ENCODE results near the gene EYS. TPM values are rescaled to one million over a fixed set of nuclear protein-coding genes. Genes with fewer than 3 reads are reported as not detected.

The EYS gene
- total RNA-seq, 1 donor from 2014 or later = 17.3 TPM

DNA sequence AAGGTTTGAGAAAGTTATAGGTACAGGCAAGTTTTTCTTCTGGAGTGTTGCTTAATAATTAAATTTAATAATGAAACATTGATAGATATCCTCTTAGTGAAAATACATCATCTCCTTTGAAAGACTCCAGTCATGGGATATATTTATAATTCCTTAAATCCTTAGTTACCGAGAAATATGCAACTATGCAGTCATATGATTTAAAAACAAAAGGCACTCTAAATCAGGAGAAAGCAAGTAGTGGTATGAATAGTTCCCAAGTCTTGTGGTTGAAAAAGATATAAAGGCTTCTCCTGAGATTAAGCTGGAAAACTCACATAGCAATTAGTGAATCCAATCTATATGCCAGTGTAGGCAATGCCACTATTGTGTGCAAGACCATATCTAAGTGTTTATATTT is 475.4 kb downstream of the EYS start:
- peak; percentile 33 for DNase-seq (ENCODE audit: low spot score)

DNA sequence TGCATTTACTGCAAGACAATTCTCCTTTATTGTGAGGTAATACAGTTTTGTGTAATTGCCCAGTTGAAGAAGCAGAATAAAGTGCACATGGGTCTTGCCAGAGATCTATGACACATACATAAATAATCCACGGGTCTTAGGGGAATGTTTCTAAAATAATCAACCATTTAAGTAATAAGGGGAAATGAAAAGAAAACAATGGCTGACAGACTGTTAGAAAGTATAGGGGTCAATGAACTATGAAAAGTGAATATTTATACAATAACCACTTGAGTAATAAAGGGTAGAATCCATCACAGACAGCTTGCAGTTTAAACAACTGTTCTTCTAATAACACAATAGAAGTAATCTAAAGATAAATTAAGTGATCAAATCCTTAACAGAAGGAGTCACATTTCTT is 477.2 kb downstream of the EYS start:
- DNase-seq (ENCODE audit: low spot score) = peak; percentile 2

DNA sequence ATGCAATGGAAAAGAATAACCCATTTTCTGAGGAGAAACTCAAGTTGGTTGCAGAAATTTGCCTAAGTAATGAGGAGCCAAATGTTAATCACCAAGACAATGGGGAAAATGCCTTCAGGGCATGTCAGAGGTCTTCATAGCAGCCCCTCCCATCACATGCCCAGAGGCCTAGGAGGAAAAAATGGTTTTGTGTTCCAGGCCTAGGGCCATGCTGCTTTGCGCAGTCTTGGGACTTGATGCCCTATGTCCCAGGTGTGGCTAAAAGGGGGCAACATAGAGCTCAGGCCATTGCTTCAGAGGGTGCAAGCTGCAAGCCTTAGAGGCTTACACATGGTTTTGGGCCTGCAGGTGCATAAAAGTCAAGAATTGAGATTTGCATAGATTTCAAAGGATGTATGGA is 485.9 kb downstream of the EYS start:
- no peak for DNase-seq (ENCODE audit: low spot score)

DNA sequence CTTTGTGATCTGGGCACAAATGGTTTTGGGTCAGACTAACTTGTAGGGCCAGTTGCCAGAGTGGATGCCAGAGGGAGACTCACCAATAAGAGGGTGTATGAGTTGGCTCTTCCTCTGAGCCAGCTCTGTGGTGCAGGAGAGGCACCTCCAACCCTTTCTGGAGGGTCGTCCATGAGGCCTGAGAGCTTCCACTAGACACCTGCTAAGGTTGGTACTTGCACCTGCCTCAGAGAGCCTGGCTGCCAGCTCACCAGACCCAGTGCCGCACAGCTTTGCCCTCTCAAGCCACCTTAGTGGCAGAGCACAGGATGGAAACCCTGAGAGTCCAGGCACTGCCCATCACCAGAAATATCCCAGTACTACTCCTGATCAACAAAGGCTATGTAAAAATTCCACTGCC is 504.3 kb downstream of the EYS start:
- no peak for DNase-seq (ENCODE audit: low spot score)

DNA sequence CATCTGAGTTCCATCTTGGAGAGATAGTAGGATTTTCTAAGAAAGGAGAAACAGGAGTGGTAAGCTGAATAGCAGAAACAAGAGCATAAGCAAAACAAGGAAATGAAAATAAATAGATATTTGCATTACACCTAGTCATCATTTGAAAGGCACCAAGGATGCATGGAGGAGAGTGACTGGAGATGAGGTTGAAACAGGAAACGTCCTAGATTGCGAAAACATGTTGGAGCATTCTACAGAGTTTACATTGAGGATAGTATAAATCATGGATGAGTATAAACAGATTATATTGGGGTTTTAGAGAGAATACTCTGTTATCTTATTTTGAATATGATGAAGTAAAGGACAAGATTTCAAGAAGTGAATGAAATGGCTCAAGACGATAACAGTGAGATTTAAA is 507.3 kb downstream of the EYS start:
- DNase-seq (ENCODE audit: low spot score) = no peak

DNA sequence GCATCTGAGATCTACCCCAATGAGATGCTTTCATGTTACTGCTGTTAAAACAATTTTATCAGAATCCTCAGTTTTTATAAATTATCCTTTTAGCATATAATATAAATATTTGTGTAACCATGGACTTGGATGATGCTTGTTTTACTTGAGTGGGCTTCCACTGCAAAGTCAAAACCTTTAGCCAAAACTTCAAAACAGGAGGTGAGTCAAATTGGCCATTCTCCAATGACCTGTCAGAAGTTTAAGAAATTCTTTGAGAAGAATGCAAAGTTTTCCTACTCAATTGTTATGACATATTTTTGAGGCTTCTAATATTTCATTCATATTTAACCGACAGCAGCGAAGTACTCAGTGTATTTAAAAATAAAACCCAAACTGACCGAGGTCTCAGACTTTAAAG is 507.9 kb downstream of the EYS start:
- no peak for DNase-seq (ENCODE audit: low spot score)

DNA sequence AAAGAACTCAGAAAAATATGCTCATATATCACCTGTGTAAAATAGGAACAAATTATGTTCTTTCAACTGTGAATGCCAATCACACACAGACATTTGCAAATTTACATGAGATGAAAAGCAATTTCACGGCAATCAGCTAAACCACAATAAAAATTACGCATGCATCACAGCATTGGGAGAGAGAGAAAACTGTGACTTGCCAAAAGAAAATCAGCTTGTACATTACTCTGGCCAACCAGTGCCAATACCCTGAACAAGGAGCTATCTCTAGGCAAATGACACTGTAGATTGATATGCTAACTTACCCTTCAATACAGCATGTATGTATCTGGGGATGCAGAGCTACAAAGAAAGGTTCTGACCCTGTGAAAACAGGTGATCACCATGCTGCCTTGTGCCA is 515.6 kb downstream of the EYS start:
- DNase-seq (ENCODE audit: low spot score) = no peak

DNA sequence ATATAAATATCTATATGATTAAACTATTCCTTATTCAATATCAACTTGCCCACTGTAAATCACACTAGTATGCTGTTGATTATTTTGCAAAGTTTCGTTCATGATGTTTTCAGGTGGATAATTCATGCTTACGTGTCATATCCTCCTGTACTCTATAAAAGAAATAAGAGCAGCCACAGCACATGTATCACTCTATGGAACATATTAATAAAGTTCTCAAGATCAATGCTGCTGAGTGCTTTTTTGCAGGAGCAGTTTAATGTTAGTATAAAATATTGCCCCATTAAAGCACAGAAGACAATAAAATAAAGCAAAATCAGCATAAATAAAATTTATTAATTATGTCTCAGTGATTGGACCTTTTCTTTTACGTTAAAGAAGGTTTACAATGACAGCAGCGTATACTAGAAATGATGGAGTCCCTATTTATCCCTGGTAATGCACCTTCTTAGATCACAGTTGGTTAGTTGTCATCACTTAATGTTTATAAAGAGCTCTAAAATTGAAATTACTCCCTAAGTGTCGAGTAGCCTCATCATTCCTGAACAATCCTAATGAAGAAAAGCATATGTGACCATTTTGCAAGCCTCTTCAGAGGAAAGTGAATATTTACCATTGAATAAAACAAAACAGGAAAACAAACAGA is 517.7 kb downstream of the EYS start:
- no peak for DNase-seq (ENCODE audit: low spot score)

DNA sequence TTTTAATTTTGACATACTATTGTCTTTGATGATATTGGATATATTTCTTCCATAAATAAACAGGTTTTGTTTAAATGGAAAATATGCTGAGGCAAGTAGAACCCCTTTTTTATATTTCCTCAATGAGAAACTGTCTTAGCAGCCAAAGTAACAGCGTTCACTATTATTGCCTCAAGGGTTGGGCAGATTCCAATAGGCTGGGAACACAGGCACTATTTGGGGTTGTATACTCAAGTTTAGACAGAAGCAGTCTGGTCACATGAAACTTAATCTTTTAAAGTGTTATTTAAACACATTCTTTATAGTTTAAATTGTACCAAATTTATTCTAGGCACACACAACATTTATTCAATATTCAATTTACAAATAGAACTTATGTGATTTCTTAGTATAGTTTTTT is 520.2 kb downstream of the EYS start:
- DNase-seq (ENCODE audit: low spot score) = no peak

DNA sequence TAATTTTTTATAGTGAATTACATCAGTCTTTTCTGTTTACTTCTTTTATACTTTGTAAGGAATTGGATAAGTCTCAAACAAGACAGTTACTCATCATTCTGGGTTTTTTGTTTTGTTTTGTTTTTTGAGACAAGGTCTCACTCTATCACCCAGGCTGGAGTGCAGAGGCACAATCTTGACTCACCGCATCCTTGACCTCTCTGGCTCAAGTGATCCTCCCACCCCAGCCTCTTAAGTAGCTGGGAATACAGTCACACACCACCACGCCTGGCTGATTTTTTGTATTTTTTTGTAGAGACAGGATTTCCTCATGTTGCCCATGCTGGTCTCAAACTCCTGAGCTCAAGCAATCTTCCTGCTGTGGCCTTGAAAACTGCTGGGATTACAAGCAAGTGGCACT is 524.3 kb downstream of the EYS start:
- no peak for DNase-seq (ENCODE audit: low spot score)

DNA sequence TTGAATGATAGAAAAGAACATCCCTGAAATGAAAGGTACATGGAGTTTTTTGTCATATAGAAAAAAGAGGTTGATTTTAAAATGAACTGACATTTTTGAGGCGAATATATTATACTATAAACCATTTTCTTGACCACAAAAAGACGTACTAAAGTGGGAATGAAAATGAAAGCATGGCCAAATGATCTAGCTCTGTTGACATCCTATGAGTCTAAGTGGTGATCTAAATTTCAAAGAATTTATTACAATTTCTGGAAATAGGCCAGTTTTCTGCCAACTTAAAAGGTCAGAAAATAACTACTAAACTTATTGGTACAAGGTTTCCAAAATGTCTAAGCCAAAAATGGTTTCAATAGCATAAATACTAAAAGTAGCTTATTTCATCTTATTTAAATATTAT is 536.8 kb downstream of the EYS start:
- no peak for DNase-seq (ENCODE audit: low spot score)

DNA sequence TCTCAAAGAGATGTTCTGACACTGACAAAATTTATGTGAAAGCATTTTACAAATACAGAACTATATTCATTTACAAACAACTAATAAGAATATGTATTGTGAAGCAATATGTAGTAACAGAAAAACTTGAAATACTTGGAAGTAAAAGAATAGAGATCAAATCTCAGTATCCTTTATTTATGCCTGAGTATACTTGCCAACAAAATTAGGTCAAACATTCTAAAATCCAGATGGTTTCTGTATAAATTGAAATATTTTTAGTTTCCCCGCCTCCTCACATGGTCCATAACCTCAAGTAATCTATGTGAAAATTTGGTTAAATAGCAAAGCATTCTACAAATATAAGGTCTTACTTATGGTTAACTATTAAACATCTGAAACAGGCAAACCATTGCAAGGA is 545.4 kb downstream of the EYS start:
- no peak for DNase-seq (ENCODE audit: low spot score)

DNA sequence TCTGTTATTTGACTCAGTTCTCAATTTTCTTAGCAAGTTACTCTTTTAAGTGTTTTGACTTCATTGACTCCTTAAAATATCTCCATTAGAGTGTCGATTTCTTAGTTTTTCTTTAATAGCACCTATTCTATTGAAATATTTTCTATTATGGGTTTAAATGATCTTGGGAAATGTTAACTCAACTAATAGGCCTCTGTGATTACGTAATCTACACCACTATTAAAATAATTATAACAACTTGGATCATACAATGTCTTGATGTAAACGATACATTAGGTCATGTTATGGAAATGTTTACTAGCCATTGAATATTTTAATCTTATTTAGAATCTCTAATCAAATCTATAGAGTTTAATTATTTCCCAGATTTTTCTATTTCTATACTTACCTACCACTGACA is 550.0 kb downstream of the EYS start:
- DNase-seq (ENCODE audit: low spot score) = no peak

DNA sequence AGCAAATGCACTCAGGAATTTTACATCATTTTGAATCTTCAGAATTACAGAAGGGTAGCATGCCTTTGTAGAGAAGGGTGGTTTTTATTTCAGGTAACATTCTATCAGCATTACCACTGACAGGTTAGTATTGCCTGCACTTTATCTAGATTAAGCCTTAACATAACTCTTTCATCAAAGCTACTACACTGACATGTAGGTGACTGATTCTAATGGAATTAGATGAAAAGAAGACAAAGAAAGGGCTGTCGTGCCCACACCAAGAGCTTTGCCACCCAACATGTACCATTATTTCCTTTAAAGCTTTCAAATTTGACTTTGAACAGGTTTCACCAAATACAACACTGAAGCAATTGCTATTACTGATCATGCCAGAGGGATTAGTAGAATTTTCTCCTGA is 551.9 kb downstream of the EYS start:
- peak; percentile 50 for DNase-seq (ENCODE audit: low spot score)

DNA sequence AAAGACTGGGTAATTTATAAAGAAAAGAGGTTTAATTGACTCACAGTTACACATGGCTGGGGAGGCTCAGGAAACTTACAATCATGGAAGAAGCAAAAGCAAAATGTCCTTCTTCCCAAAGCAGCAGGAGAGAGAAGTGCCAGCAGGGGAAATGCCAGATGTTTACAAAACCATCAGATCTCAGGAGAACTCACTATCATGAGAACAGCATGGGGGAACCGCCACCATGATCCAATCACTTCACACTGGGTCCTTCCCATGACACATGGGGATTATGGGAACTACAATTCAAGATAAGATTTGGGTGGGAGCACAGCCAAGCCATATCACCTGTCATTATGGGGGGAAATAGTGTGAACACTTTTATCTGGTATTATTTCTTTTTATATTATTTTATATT is 557.2 kb downstream of the EYS start:
- DNase-seq (ENCODE audit: low spot score) = no peak

DNA sequence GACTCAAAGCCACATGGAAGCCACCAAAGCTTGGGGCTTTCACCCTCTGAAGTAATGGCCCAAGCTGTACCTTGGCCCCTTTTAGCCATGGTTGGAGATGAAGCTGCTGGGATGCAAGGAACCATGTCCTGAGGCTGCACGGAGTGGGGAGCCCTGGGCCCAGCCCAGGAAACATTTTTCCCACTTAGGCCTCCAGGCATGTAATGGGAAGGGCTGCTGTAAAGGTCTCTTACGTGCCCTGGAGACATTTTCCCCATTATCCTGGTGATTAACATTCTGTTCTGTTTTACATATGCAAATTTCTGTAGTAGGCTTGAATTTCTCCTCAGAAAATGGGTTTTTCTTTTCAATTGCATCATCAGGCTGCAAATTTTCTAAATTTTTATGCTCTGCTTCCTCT is 558.2 kb downstream of the EYS start:
- no peak for DNase-seq (ENCODE audit: low spot score)

DNA sequence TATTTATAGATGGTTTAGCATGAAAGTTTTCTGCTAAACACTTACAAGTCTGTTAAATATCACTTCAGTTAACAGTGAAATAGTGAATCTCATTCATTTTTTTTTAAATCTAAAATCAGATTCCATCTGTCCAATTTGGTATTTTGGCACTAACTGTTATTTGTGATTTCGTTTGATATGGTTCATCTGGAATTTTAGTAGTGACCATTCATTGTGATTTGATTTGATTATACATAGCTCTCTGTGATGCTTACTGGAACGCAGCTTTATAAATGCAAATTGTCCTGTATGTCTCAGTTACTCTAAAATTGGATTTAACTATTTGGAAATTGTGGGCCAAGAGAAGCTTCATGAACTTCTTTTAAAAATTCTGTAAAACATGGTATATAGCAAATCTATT is 571.5 kb downstream of the EYS start:
- no peak for DNase-seq (ENCODE audit: low spot score)

DNA sequence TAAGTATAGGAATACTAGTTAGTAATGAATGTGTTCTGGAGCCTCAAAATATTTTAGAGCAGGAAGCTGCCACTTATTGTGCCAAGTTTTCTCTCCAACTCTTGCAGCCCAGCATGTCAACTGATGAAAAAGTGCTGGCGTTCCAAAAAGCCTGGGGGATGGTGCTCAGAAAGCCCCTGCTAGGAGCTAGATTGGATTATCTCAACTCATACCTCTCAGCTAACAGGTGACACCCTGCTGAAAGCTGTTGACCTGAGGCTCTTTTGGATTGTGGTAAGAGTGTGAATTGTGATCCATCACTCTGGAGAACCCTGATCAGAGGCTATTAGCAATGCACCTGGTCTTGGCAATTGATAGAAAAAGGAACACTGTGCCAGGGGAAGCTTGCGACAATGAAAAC is 580.4 kb downstream of the EYS start:
- DNase-seq (ENCODE audit: low spot score) = no peak

DNA sequence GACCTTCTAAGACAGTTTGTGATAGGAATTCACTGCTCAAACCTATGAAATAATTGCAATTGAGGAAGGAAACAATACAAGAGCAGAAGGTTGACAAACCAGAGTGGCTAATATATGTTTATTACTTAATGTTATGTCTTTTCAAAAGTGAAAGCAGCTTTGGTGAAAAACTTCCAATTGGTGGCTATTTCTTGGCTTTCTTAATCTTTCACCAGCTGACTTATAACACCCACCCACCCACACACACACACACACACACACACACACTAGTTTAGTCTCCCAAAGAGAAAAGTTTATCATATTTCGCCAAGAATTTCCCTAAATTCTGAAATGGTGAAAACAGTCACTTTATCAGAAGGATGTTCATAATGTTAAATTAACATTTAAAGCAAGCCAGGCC is 583.5 kb downstream of the EYS start:
- no peak for DNase-seq (ENCODE audit: low spot score)

DNA sequence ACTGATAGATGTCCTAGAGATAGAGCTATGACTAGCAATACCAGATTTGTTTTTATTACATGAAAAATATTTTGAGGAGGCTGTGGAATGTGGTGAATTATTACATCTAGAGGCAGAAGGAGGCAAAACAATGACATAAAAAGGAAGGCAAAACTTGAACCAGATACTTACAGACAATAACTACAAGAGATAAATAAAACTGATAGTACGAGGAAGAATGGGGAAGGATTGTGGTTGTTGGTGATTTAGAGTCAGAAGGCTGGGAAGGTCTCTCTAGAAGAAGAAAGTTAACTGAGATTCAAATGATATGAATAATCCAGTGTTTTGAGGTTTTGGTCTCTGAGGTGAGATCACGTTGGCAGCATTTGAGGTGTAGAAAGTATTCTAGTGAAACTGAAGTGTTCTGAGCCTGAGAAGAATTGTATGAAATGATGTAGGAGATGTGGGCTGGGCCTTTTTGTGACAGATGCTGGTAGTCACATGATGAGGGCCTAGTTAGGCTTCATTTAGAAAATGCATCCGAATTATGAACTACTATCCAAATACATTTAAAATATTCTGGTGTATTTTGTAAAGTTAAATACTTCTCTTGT is 589.1 kb downstream of the EYS start:
- DNase-seq (ENCODE audit: low spot score) = no peak

DNA sequence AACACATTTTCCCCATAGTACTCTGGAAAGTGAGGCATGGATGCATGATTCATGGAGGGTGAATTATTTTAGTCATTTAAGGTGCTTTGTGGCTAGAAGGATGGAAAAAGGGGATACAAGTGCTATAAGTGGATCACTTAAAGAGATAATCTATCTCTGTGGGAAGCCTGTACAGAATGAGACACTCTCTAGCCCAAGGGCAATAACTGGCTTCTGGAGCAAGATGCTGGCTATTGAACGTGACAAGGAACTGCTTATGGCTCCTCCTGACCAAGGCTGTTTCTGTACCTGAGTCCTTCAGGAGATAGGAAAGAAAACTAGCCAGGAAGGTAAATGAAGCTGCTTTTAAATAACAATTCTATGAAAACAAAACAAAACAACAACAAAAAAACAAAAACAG is 590.7 kb downstream of the EYS start:
- DNase-seq (ENCODE audit: low spot score) = no peak

DNA sequence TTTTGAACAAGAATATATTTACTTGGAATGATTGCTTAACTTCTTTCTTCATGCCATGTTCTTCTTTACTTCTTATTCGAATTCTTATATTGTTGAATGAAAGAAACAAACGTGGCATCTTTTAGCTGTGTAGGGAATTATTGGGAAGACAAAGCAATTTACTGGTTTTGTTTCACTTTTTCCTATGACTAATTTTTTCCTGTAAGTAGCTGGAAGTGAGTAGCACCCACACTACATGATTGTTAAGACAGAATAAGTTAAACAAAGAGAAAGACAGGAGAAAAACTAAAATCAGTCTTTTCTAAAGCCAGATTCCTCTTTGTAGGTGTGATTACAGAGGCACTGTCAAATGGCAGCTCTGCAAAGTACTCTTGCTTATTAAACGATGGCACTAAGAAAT is 593.4 kb downstream of the EYS start:
- DNase-seq (ENCODE audit: low spot score) = no peak

DNA sequence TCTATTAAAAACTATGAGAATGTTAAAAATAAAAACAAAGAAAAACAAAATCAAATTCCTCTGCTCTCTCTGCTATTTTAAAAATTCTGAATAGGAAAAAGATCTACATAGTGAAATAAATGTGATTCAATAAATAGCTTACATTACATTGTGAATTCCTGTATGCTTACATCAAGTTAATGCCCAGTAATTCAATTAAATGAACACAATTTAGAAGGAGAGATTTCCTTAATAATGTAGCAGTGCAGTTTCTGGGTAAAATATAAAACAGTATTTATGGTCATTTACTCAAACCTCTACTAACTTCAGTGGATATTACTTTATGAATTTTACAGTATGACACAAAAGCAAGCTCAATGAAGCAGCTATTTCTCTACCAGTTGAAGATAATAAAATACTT is 594.6 kb downstream of the EYS start:
- no peak for DNase-seq (ENCODE audit: low spot score)

DNA sequence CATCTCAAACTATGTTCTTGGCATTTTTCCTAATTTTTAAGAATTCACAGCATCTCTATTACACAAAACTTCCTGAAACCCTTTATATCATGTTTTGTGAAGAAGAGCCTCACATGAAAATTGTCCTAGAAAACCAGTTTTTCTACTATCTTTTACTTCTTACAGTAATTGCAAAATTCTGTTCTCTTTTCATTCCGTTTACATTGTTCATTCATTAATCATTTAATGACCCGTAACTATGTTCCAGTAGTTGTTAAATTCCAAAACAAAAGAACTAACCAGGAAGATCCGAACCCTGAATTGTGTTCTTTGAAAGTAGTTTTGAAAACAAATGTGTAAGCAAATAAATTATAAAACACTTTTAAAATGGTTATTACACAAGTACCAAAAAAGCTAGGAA is 597.0 kb downstream of the EYS start:
- peak; percentile 15 for DNase-seq (ENCODE audit: low spot score)
